ENCODE measurements around the gene PSMB7.

The PSMB7 gene

DNA sequence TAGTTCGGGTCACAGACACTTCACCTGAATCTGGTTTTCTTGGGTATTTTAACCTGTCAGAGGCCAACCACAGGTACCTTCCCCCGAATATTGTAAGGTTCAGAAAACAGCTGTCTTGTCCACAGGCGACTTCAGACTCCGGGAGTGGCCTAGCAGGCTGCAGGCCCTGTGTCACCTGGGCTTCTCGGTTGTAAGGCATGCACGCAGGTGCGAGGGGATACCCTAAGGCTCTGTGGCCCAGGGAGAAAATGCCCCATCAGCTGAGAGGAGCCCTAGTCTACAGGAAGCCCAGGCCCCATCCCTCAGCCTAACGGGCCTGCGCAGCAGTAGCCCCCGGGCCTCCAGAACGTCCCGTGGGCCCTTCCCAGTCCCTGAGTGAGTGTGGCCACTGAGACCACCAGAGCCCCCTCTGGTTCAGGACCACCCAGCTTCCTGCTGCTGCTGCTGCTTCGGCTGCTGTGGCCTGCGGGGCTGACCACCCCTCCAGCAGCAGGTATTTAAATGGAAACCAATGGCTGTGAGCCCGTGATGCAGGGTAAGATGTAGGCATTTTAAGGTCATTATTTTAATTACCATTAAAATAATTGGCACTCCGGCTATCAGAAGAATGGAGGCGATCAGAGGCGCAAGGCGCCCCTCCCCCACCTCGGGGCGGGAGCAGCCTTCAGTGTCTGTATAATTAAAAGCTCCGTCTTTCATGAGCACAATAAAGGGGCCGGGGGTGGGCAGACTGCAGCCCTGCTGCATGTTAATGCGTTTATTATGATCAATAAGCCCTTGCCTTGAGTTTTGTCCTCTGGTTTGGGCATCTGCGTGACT is 65.4 kb downstream of the PSMB7 start:
- Histone ChIP-seq H3K4me1 (ENCODE audit: insufficient read depth, low read length) (no peaks in the 10 kb centered on the region), H3K9ac (ENCODE audit: low read depth, low read length) (no peak overlapping the region), H3K4me3 (ENCODE audit: low read depth in 1 of 2, low read length in 2 of 2) (no peak overlapping the region), H3K27ac (ENCODE audit: low read length) (no peak overlapping the region), H3K4me2 (ENCODE audit: insufficient read depth, low read length) (no peak overlapping the region), H3K79me2 (ENCODE audit: insufficient read depth, low read length) (no peaks in the 10 kb centered on the region), H3K9me3 (ENCODE audit: insufficient read depth, low read length, severe bottlenecking) (no peaks in the 10 kb centered on the region), H3K27me3 (ENCODE audit: insufficient read depth, low read length, poor library complexity) (no peaks in the 10 kb centered on the region), H2AFZ (ENCODE audit: low read depth, low read length) (no peak overlapping the region), H4K20me1 (ENCODE audit: insufficient read depth, low read length) (peaks cover 34% of the 10 kb centered on the region), H3K36me3 (ENCODE audit: insufficient read depth, low read length) (peaks cover 66% of the 10 kb centered on the region)
- no peak for TF ChIP-seq EZH2 (IDR thresholded peaks at IDR 0.05; ENCODE audit: borderline replicate concordance, low read depth, low read length, severe bottlenecking)
- TF ChIP-seq, protein P1, sequence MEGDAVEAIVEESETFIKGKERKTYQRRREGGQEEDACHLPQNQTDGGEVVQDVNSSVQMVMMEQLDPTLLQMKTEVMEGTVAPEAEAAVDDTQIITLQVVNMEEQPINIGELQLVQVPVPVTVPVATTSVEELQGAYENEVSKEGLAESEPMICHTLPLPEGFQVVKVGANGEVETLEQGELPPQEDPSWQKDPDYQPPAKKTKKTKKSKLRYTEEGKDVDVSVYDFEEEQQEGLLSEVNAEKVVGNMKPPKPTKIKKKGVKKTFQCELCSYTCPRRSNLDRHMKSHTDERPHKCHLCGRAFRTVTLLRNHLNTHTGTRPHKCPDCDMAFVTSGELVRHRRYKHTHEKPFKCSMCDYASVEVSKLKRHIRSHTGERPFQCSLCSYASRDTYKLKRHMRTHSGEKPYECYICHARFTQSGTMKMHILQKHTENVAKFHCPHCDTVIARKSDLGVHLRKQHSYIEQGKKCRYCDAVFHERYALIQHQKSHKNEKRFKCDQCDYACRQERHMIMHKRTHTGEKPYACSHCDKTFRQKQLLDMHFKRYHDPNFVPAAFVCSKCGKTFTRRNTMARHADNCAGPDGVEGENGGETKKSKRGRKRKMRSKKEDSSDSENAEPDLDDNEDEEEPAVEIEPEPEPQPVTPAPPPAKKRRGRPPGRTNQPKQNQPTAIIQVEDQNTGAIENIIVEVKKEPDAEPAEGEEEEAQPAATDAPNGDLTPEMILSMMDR (IDR thresholded peaks at IDR 0.05; ENCODE audit: borderline replicate concordance, extremely low read depth, low read length, poor library complexity, severe bottlenecking), result no peak
- ATAC-seq (ENCODE audit: insufficient read depth, low read depth) (no peak), DNase-seq (no peak)

DNA sequence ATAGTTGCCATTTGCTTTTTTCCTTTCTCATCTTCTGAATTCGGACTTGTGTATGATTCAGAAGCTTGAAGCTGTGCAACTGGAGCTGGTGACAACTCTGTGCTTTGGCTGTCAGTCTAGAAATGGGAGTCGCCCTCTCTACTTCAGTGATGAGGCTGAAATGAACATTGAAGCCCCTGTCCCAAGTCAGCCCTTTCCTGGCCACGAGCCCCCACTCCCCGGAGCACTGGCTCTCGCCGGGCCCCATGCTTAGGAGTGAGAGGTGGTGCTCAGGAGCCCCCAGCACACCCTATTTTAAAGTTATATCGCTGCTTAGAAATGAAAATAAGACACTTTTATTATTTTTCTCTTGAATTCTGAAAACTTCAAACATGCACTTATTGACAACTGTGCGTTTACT is 66.0 kb downstream of the PSMB7 start:
- Histone ChIP-seq H3K27ac (ENCODE audit: low read length) (no peak overlapping the region), H3K9me3 (ENCODE audit: insufficient read depth, low read length, severe bottlenecking) (no peaks in the 10 kb centered on the region), H3K36me3 (ENCODE audit: insufficient read depth, low read length) (peaks cover 60% of the 10 kb centered on the region), H2AFZ (ENCODE audit: low read depth, low read length) (no peak overlapping the region), H3K4me1 (ENCODE audit: insufficient read depth, low read length) (no peaks in the 10 kb centered on the region), H3K4me3 (ENCODE audit: low read depth in 1 of 2, low read length in 2 of 2) (no peak overlapping the region), H3K79me2 (ENCODE audit: insufficient read depth, low read length) (no peaks in the 10 kb centered on the region), H4K20me1 (ENCODE audit: insufficient read depth, low read length) (peaks cover 28% of the 10 kb centered on the region), H3K9ac (ENCODE audit: low read depth, low read length) (no peak overlapping the region), H3K4me2 (ENCODE audit: insufficient read depth, low read length) (no peak overlapping the region), H3K27me3 (ENCODE audit: insufficient read depth, low read length, poor library complexity) (no peaks in the 10 kb centered on the region)
- no peak for ATAC-seq (ENCODE audit: insufficient read depth, low read depth)
- TF ChIP-seq, protein P1 (IDR thresholded peaks at IDR 0.05; ENCODE audit: borderline replicate concordance, extremely low read depth, low read length, poor library complexity, severe bottlenecking), result no peak
- TF ChIP-seq EZH2 (IDR thresholded peaks at IDR 0.05; ENCODE audit: borderline replicate concordance, low read depth, low read length, severe bottlenecking), result no peak
- no peak for DNase-seq

DNA sequence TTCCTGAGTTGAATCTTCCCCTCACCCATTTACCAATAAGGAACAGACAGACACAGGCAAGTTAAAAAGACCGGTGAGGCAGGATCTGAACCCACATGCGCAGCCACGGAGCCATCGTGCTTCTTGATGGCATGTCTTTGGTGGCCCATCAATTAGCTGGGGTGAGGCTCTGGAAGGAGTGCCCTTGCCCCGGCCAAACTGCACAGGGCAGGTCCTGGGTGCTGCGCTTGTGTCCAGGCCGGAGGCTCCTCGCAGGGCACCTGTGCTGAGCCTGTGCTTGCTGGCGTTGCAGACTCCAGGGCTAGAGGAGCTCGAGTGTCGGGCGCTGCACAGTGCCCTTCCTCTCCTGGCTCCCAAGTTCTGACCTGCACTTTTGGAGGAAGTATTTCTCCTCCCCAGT is 66.4 kb downstream of the PSMB7 start:
- no peaks in the 10 kb centered on the region for H3K27me3 ChIP-seq (ENCODE audit: insufficient read depth, low read length, poor library complexity)
- no peak for ATAC-seq (ENCODE audit: insufficient read depth, low read depth)
- no peak overlapping the region for H2AFZ ChIP-seq (ENCODE audit: low read depth, low read length)
- H3K4me2 ChIP-seq (ENCODE audit: insufficient read depth, low read length), result no peak overlapping the region
- TF ChIP-seq, protein P1 (IDR thresholded peaks at IDR 0.05; ENCODE audit: borderline replicate concordance, extremely low read depth, low read length, poor library complexity, severe bottlenecking), result no peak
- TF ChIP-seq EZH2 (IDR thresholded peaks at IDR 0.05; ENCODE audit: borderline replicate concordance, low read depth, low read length, severe bottlenecking), result no peak
- H3K79me2 ChIP-seq (ENCODE audit: insufficient read depth, low read length), result no peaks in the 10 kb centered on the region
- H4K20me1 ChIP-seq (ENCODE audit: insufficient read depth, low read length), result peaks cover 25% of the 10 kb centered on the region
- H3K27ac ChIP-seq (ENCODE audit: low read length), result no peak overlapping the region
- peaks cover 56% of the 10 kb centered on the region for H3K36me3 ChIP-seq (ENCODE audit: insufficient read depth, low read length)
- no peak for DNase-seq
- no peaks in the 10 kb centered on the region for H3K4me1 ChIP-seq (ENCODE audit: insufficient read depth, low read length)
- H3K9ac ChIP-seq (ENCODE audit: low read depth, low read length), result no peak overlapping the region
- no peaks in the 10 kb centered on the region for H3K9me3 ChIP-seq (ENCODE audit: insufficient read depth, low read length, severe bottlenecking)
- no peak overlapping the region for H3K4me3 ChIP-seq (ENCODE audit: low read depth in 1 of 2, low read length in 2 of 2)
